Keratinocyte (primary cell): ENCODE data around the gene COQ4. TPM values are rescaled to one million over a fixed set of nuclear protein-coding genes. Genes with fewer than 3 reads are reported as not detected.

ENCODE experiments used
- DNase-seq: peaks from one replicate; pipeline ENCODE4 v3.0.0-alpha.2; 2011; ENCODE audit warnings: low read depth, missing footprints, low spot score
- FAIRE-seq: peaks from 2 replicates; lab custom pipeline; 2011; peaks lifted over from hg19 to GRCh38; lab: Jason Lieb, UNC
- H2AFZ ChIP-seq: 2 replicates; pipeline ENCODE4 v1.6.0; 2012; ENCODE audit warnings: low read length, control low read depth, inconsistent platforms; ENCODE audit not compliant: control insufficient read depth
- H3K27ac ChIP-seq: 2 replicates; pipeline ENCODE4 v1.5.1; 2011; ENCODE audit warnings: low read length; ENCODE audit not compliant: control insufficient read depth, insufficient read depth
- H3K27me3 ChIP-seq: 3 replicates; pipeline ENCODE4 v1.6.0; 2011; ENCODE audit warnings: low read length; ENCODE audit not compliant: control insufficient read depth, insufficient read depth; ENCODE audit errors: extremely low read depth
- H3K36me3 ChIP-seq, 2 experiments: 2 replicates in 1 of 2; 3 replicates in 1 of 2; pipeline ENCODE4 v1.5.1; 2011; ENCODE audit warnings: low read length in 2 of 2, mild to moderate bottlenecking in 1 of 2; ENCODE audit not compliant: control insufficient read depth in 2 of 2, insufficient read depth in 2 of 2; ENCODE audit errors: extremely low read depth in 1 of 2
- H3K4me1 ChIP-seq: 3 replicates; pipeline ENCODE4 v1.5.1; 2011; ENCODE audit warnings: low read length; ENCODE audit not compliant: control insufficient read depth, insufficient read depth; ENCODE audit errors: extremely low read depth
- H3K4me2 ChIP-seq: 3 replicates; pipeline ENCODE4 v1.6.0; 2011; ENCODE audit warnings: low read depth, low read length; ENCODE audit not compliant: control insufficient read depth, insufficient read depth; ENCODE audit errors: extremely low read depth
- H3K4me3 ChIP-seq, 3 experiments: fragments of 200-600 bp in 1 of 3; sonication (generic) in 1 of 3; 2 replicates in 2 of 3; 3 replicates in 1 of 3; pipeline ENCODE4 v1.5.1; 2011 to 2016; ENCODE audit warnings: low read length in 3 of 3, mild to moderate bottlenecking in 3 of 3, control low read depth in 2 of 3, inconsistent platforms in 1 of 3, low read depth in 1 of 3, mixed read lengths in 1 of 3, mixed run types in 1 of 3, moderate library complexity in 1 of 3; ENCODE audit not compliant: control insufficient read depth in 2 of 3, insufficient read depth in 2 of 3; ENCODE audit errors: extremely low read depth in 1 of 3
- H3K79me2 ChIP-seq: 2 replicates; pipeline ENCODE4 v1.6.0; 2012; ENCODE audit warnings: low read length; ENCODE audit not compliant: control insufficient read depth, insufficient read depth
- H3K9ac ChIP-seq: 3 replicates; pipeline ENCODE4 v1.6.0; 2011; ENCODE audit warnings: low read length; ENCODE audit not compliant: control insufficient read depth, insufficient read depth; ENCODE audit errors: extremely low read depth
- H3K9me1 ChIP-seq: 3 replicates; pipeline ENCODE4 v1.6.0; 2011; ENCODE audit warnings: low read length; ENCODE audit not compliant: control insufficient read depth, insufficient read depth; ENCODE audit errors: extremely low read depth
- H3K9me3 ChIP-seq: 2 replicates; pipeline ENCODE4 v1.5.1; 2012; ENCODE audit warnings: low read depth, low read length; ENCODE audit not compliant: control insufficient read depth
- H4K20me1 ChIP-seq: 3 replicates; pipeline ENCODE4 v1.6.0; 2011; ENCODE audit warnings: low read length; ENCODE audit not compliant: control insufficient read depth, insufficient read depth; ENCODE audit errors: extremely low read depth
- CTCF ChIP-seq, 3 experiments: IDR thresholded peaks in 1 of 3; conservative IDR thresholded peaks in 1 of 3; optimal IDR thresholded peaks in 1 of 3; 2 replicates in 2 of 3; 3 replicates in 1 of 3; pipeline versions ENCODE3 to v1.5.1; 2011; ENCODE audit warnings: low read length in 3 of 3, mild to moderate bottlenecking in 3 of 3, moderate library complexity in 2 of 3, control low read depth in 1 of 3, inconsistent platforms in 1 of 3; ENCODE audit not compliant: insufficient read depth in 2 of 3; ENCODE audit errors: extremely low read depth in 1 of 3
- EZH2 ChIP-seq: IDR thresholded peaks from one replicate; pipeline ENCODE4 v1.6.1; 2012; ENCODE audit warnings: inconsistent platforms, mild to moderate bottlenecking, low read length, moderate library complexity
- dilution Hi-C: fragments of 300-500 bp; cut with MboI; formaldehyde crosslinking; loops from one replicate; pipeline ENCODE4 v1.7.0; 2020; ENCODE audit warnings: low sequenced_read_pairs; ENCODE audit not compliant: extremely low pct_ligation_motif_present
- polyA plus RNA-seq, 5 experiments: library from polyadenylated mRNA; depleted of rRNA in 3 of 5; stranded (reverse) in 3 of 5; stranded (forward) in 1 of 5; unstranded in 1 of 5; fragments of >200 nt; gene quantifications; 1 replicate in 1 of 5; 2 replicates in 3 of 5; 3 replicates in 1 of 5; pipeline versions ENCODE4 v1.2.1 to v1.2.3, GENCODE V29; 2011 to 2012; ENCODE audit warnings: missing spikeins in 2 of 5, low read depth in 1 of 5, low replicate concordance in 1 of 5

COQ4 gene
- polyA plus RNA-seq, 1 donor (not counting 4 experiments of a cell fraction or from before 2014, with no cell fraction given): 32.6 TPM

GRCh38 chr9:128370752-128371629, 48.4 kb downstream of the COQ4 start, which contains the start of gene URM1:
TSS of gene URM1 (plus strand) at chr9:128371374. CDS start at chr9:128371381, 7 bp downstream.
- H3K36me3 ChIP-seq: peaks cover 4% of the 10 kb centered on the region in 2 experiments
- H4K20me1 ChIP-seq: no peaks in the 10 kb centered on the region
- DNase-seq: peak; percentile 63
- H2AFZ ChIP-seq: peak within 1 kb of the TSS; percentile 93
- TF ChIP-seq CTCF (optimal IDR thresholded peaks at IDR 0.05 in 1 of 3, IDR thresholded peaks at IDR 0.05 in 1 of 3, conservative IDR thresholded peaks at IDR 0.05 in 1 of 3; ENCODE audit: extremely low read depth in 1 of 3, insufficient read depth in 2 of 3, low read length in 3 of 3) (peak in 2 of 3 experiments; percentile 1 to 49), EZH2 (no peak)
- peak within 1 kb of the TSS; percentile 91 for H3K9ac ChIP-seq
- H3K4me1 ChIP-seq: peaks cover 13% of the 10 kb centered on the region
- H3K4me3 ChIP-seq: peak within 1 kb of the TSS; percentile 71 to 91 (median 76)
- dilution Hi-C loops: no loop called here
- peaks cover 43% of the 10 kb centered on the region for H3K79me2 ChIP-seq
- no peaks in the 10 kb centered on the region for H3K27me3 ChIP-seq
- peak within 1 kb of the TSS; percentile 63 for H3K27ac ChIP-seq
- H3K9me1 ChIP-seq: peaks cover 2% of the 10 kb centered on the region
- peak within 1 kb of the TSS; percentile 92 for H3K4me2 ChIP-seq
- H3K9me3 ChIP-seq: no peaks in the 10 kb centered on the region
- peak; percentile 81 for FAIRE-seq

- dilution Hi-C loops: no loop called here
- Histone ChIP-seq H3K4me1 (peaks cover 13% of the 10 kb centered on the region), H3K9me3 (no peaks in the 10 kb centered on the region), H3K9ac (peak overlapping the region; percentile 91), H3K27me3 (no peaks in the 10 kb centered on the region), H3K4me3 (peak overlapping the region; percentile 71 to 91 (median 76)), H3K79me2 (peaks cover 46% of the 10 kb centered on the region), H4K20me1 (no peaks in the 10 kb centered on the region), H3K27ac (peak overlapping the region; percentile 63), H3K36me3 (peaks cover 4% of the 10 kb centered on the region in 2 experiments), H2AFZ (peak overlapping the region; percentile 89), H3K9me1 (peaks cover 2% of the 10 kb centered on the region), H3K4me2 (peak overlapping the region; percentile 92)
- FAIRE-seq: no peak
- TF ChIP-seq EZH2: no peak
- TF ChIP-seq CTCF (optimal IDR thresholded peaks at IDR 0.05 in 1 of 3, IDR thresholded peaks at IDR 0.05 in 1 of 3, conservative IDR thresholded peaks at IDR 0.05 in 1 of 3; ENCODE audit: extremely low read depth in 1 of 3, insufficient read depth in 2 of 3, low read length in 3 of 3): no peak
- no peak for DNase-seq
Measured at GRCh38 chr9:128371630-128372117, 49.0 kb downstream of the COQ4 start.
